Activated gamma-delta T cell (primary cell): ENCODE data around the gene MYO9A.

Experiments
- DNase-seq: peaks from one replicate; lab custom pipeline; 2025; lab: John Stamatoyannopoulos, UW
- total RNA-seq, 2 donors: gene quantifications; one replicate each; lab custom pipeline; 2026; lab: John Stamatoyannopoulos, UW

MYO9A gene
- total RNA-seq = 138 to 165 reads per million in 2 donors

- peak; percentile 99 for DNase-seq
These were observed at the start of gene MYO9A, which contains the start of gene SENP8 for GRCh38 chr15:72118017-72118978. MYO9A (minus strand) TSS chr15:72118150; CDS start chr15:72046563, 71,587 bp downstream. SENP8 (plus strand) TSS chr15:72118403; CDS start chr15:72139624, 21,221 bp downstream.

DNA sequence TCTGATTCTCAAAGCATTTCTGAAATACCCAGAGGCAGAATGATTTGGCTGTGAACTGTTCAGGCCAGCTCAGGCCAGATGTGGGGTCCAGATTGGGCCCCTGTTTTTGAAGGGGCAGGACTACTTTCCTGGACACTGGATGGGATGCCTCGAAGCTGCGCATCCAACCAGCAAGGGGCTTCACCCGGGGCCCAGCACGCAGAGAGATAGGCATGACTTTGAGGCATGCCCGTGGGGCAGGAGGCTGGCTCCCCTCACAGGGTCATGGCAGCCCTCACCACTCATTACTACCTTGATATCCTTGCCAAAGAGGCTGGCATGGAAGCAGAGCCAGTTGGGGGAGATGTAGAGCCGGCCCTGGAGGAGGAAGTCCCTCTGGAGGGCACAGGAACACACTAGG is 49.5 kb upstream of the MYO9A start:
- DNase-seq = no peak

GRCh38 chr15:72166716-72167417 is 48.9 kb upstream of the MYO9A start:
- no peak for DNase-seq

DNA sequence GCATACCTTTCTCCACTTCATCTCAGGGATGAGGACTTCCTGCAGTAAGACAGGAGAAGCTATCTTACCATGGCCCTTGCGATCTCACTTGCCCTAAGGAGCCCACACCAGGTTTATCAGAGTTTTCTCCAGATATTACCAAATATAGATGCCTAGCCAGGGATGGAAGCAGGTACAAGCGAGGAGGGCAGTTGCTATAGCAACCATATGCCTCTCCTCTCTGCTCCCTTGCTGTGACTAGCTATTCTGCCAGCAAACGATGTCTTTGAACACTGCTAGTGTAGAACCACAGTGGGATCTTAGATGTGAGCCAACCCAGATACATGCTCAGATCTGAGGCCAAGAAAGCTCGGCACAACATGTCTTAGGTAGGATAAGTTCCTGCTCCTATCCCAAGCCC is 45.8 kb upstream of the MYO9A start:
- no peak for DNase-seq

- DNase-seq = no peak
These were observed 44.6 kb upstream of the MYO9A start for GRCh38 chr15:72162569-72162968.

DNA sequence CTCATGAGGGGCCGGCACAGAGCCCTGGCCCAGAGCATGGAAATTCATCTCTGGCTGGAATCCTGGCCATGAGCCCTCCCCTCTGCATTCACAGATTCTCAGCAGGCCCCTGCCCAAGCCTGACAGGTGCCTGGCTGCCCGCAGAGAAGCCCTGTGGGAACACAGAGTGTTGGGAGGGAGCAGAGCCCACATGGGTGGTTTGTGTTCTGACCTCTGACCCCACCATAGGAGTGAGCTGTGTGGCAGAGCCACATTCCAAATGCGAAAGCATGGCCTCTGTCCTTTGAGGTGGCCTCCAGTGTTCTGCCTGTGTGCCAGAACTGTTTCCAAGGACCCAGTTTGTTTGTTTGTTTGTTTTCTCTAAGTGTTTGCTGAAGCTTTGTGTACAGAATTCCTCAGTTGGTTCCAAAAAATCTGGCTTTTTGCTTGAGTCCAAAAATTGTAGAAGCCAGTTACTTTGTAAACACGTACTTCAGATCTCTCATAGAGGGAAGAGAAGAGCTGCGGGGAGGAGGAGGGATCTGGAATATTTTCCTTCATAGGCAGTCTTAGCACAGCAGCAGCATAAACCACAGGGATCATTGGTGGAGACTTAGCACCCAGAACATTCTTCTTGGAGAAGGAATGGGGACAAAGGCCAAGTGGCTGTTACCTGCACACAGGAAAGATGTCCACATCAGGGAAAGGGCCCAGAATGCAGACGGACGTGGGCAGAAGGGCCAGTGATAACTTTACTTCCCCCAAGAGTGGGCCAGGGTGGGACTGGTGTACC is 43.6 kb upstream of the MYO9A start:
- DNase-seq = no peak

GRCh38 chr15:72160696-72161245 is 42.8 kb upstream of the MYO9A start:
- no peak for DNase-seq

DNA sequence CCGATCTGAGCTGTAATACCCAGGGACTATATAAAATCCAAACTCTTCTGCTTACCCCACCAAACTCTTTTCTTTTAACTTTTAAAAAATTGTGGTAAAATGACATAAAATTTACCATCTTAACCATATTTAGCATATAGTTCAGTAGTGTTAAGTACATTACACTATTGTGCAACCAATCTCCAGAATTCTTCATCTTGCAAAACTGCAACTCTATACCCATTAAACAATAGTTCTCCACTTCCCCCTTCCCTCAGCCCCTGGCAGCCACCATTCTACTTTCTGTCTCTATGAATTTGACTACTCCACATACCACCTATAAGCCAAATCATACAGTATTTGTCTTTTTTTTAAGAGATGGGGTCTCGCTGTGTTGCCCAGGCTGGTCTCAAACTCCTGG is 39.0 kb upstream of the MYO9A start:
- DNase-seq = no peak

GRCh38 chr15:72155635-72156616 is 38.0 kb upstream of the MYO9A start:
- DNase-seq = no peak

- DNase-seq = no peak
These were observed 37.2 kb upstream of the MYO9A start for GRCh38 chr15:72155003-72155621.

GRCh38 chr15:72154316-72154715 is 36.4 kb upstream of the MYO9A start:
- DNase-seq = no peak

DNA sequence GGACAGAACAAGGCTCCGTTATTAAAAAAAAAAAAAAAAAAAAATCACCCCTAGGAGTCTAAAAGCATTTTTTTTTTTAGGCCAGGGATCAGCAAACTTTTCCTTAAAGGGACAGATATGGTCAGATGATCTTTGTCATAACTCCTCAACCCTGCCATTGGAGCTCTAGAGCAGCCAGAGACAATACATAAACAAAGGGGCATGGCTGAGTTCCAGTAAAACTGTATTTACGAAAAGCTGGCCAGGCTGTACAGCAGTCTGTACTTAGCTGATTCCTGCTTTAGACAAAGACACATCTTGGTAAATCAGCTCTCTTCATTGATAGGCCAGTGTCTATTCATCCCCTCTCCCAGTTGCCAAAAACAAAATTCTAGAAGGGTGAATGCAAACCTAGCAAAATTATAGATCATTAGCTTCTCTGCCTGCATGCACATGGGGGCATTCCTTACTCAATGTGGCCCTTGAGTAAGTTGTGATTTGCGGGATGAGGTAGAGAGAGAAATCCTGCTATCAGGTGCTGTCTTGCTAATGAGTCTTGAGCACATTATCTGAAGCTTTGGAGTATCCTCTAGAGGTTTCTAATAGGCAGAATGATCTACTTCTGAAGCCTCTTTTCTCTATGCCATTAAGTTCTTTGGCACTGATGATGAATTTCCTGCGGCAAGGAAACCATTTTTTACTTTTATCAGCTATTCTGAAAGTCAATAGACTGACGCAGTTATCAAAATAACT is 35.5 kb upstream of the MYO9A start:
- DNase-seq = no peak

GRCh38 chr15:72147418-72147817 is 29.5 kb upstream of the MYO9A start:
- DNase-seq = no peak

GRCh38 chr15:72146934-72147333 is 29.0 kb upstream of the MYO9A start:
- DNase-seq = no peak

- DNase-seq = no peak
These were observed 28.3 kb upstream of the MYO9A start for GRCh38 chr15:72146221-72146620.

- DNase-seq = no peak
These were observed 23.5 kb upstream of the MYO9A start for GRCh38 chr15:72141171-72142084.

DNA sequence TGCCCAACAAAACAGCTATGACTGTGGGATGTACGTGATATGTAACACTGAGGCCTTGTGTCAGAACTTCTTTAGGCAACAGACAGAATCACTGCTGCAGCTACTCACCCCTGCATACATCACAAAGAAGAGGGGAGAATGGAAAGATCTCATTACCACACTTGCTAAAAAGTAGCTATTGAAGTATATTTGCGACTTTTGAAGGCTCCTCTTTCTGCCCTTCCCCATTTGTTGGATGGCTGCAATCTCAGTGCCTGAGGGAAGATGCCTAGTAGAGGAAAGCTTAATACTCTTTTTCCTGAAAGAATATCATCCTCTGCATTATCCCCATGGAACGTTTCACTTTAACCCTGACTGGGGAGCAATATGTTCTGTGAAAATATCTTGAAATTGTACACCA is 22.1 kb upstream of the MYO9A start:
- DNase-seq = no peak

GRCh38 chr15:72139667-72140066 is 21.7 kb upstream of the MYO9A start:
- DNase-seq = no peak
